Hepatocyte (in vitro differentiated cells): ENCODE measurements around the gene SLC2A4. TPM values are rescaled to one million over a fixed set of nuclear protein-coding genes. Genes with fewer than 3 reads are reported as not detected.

Experiments used
- DNase-seq: peaks from one replicate; pipeline ENCODE4 v3.0.0-alpha.2; 2016; ENCODE audit warnings: low spot score
- H2AFZ ChIP-seq: fragments of 200-600 bp; sonication (generic); 2 replicates; pipeline ENCODE4 v1.6.0; 2016; ENCODE audit warnings: antibody characterized with exemption, mild to moderate bottlenecking
- H3K27ac ChIP-seq: fragments of 200-600 bp; sonication (generic); 2 replicates; pipeline ENCODE4 v1.5.1; 2016; ENCODE audit warnings: mild to moderate bottlenecking
- H3K27me3 ChIP-seq: fragments of 200-600 bp; sonication (generic); 2 replicates; pipeline ENCODE4 v1.6.1; 2016
- H3K36me3 ChIP-seq: fragments of 200-600 bp; sonication (generic); replicated peaks from 2 replicates; pipeline ENCODE4 v1.5.1; 2016; ENCODE audit warnings: low read depth; ENCODE audit not compliant: insufficient read depth
- H3K4me1 ChIP-seq: fragments of 200-600 bp; sonication (generic); 2 replicates; pipeline ENCODE4 v1.5.1; 2016; ENCODE audit warnings: mild to moderate bottlenecking, moderate library complexity; ENCODE audit not compliant: insufficient read depth
- H3K4me2 ChIP-seq: fragments of 200-600 bp; sonication (generic); 2 replicates; pipeline ENCODE4 v1.6.0; 2016
- H3K4me3 ChIP-seq: fragments of 200-600 bp; sonication (generic); 2 replicates; pipeline ENCODE4 v1.5.1; 2016; ENCODE audit warnings: mild to moderate bottlenecking
- H3K79me2 ChIP-seq: fragments of 200-600 bp; sonication (generic); 2 replicates; pipeline ENCODE4 v1.6.0; 2017; ENCODE audit warnings: mild to moderate bottlenecking
- H3K9me2 ChIP-seq: fragments of 200-600 bp; sonication (generic); replicated peaks from 2 replicates; pipeline ENCODE4 v1.6.0; 2017; ENCODE audit warnings: mild to moderate bottlenecking; ENCODE audit not compliant: insufficient read depth
- H3K9me3 ChIP-seq: fragments of 200-600 bp; sonication (generic); 2 replicates; pipeline ENCODE4 v1.5.1; 2016; ENCODE audit warnings: low read depth, mild to moderate bottlenecking
- H4K20me1 ChIP-seq: fragments of 200-600 bp; sonication (generic); 2 replicates; pipeline ENCODE4 v1.6.0; 2016; ENCODE audit warnings: mild to moderate bottlenecking; ENCODE audit not compliant: insufficient read depth, poor library complexity, severe bottlenecking
- EZH2 ChIP-seq: fragments of 200-600 bp; sonication (generic); IDR thresholded peaks from 2 replicates; pipeline ENCODE4 v1.6.1; 2016; ENCODE audit warnings: antibody characterized with exemption, mild to moderate bottlenecking, borderline replicate concordance
- EZH2phosphoT487 ChIP-seq: fragments of 200-600 bp; sonication (generic); IDR thresholded peaks from one replicate; pipeline ENCODE4 v1.6.1; 2018; ENCODE audit warnings: antibody characterized with exemption, mild to moderate bottlenecking, low read depth, moderate library complexity; ENCODE audit not compliant: unreplicated experiment, severe bottlenecking
- WGBS: methylation state at CpG from one replicate; pipeline ENCODE4 v1.1.6; 2016; ENCODE audit warnings: low lambda C conversion rate; ENCODE audit errors: missing lambda C conversion rate; 5-methylcytosine and 5-hydroxymethylcytosine counted together
- polyA plus RNA-seq: library from polyadenylated mRNA; unstranded; fragments of >200 nt; fragmentation: Nextera tagmentation; extraction: Ambion mirVana; gene quantifications from 2 replicates; pipeline ENCODE4 v1.2.1, GENCODE V29; 2016
- total RNA-seq: library from RNA; depleted of rRNA; stranded (reverse); fragments of >200 nt; gene quantifications from 2 replicates; pipeline ENCODE4 v1.2.3, GENCODE V29; 2014
- TF ChIP-seq, protein P1 (sequence below): fragments of 200-600 bp; sonication (generic); IDR thresholded peaks from 2 replicates; pipeline ENCODE4 v1.5.1; 2016; ENCODE audit warnings: antibody characterized with exemption, mild to moderate bottlenecking; ENCODE audit not compliant: poor library complexity

Gene SLC2A4
- total and polyA plus RNA-seq, 2 experiments from 2014 or later: 0.42 to 1.6 TPM

DNA sequence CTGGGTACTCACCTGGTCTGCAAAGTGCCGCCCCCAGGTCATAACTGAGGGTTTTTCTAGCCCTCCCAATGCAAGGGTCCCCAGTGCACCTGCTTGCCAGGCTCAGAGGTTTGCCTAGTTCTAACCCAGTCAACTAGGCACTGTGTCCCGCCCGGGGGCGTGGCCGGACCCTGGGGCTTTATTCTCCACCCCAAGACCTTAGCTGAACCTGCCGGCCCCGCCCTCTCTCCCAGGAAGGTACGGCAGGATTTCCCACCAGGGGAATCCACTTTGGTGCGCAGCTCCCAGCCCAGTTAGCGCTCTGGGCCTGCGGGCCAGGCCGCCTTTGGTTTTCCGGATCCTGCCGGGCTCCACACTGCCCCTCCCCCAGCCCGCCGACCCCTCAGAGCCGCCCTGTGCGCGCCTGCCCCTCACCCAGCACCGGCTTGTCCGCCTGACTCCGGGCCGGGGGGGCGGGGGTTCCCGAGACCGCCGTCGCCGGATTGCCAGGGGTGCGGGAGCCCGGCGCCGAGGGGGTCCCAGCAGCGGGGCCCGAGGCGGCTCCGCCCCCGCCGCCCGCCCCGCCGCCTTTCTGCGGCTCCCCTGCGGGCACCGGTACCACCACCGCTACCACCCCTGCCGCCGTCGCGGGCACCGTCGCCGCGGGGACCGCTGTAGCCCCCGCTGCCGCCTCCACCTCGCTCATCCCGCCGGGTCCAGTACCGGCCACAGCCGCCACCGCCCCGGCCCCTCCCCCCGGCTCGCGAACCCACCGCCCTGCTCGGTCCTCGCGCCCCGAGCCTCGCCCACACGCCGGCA, 12.5 kb downstream of the SLC2A4 start:
- H3K79me2 ChIP-seq: no peaks in the 10 kb centered on the region
- WGBS: 15% methylated on average over 9 of the region's 75 CpGs
- no peak overlapping the region for H3K27ac ChIP-seq
- peaks cover 28% of the 10 kb centered on the region for H3K4me1 ChIP-seq
- H3K9me2 ChIP-seq: no peaks in the 10 kb centered on the region
- H3K4me2 ChIP-seq: peak overlapping the region; percentile 89
- no peaks in the 10 kb centered on the region for H3K9me3 ChIP-seq
- H2AFZ ChIP-seq: no peak overlapping the region
- H4K20me1 ChIP-seq: no peaks in the 10 kb centered on the region
- H3K27me3 ChIP-seq: no peaks in the 10 kb centered on the region
- TF ChIP-seq EZH2phosphoT487 (peak; percentile 27), EZH2 (no peak)
- TF ChIP-seq, protein P1, sequence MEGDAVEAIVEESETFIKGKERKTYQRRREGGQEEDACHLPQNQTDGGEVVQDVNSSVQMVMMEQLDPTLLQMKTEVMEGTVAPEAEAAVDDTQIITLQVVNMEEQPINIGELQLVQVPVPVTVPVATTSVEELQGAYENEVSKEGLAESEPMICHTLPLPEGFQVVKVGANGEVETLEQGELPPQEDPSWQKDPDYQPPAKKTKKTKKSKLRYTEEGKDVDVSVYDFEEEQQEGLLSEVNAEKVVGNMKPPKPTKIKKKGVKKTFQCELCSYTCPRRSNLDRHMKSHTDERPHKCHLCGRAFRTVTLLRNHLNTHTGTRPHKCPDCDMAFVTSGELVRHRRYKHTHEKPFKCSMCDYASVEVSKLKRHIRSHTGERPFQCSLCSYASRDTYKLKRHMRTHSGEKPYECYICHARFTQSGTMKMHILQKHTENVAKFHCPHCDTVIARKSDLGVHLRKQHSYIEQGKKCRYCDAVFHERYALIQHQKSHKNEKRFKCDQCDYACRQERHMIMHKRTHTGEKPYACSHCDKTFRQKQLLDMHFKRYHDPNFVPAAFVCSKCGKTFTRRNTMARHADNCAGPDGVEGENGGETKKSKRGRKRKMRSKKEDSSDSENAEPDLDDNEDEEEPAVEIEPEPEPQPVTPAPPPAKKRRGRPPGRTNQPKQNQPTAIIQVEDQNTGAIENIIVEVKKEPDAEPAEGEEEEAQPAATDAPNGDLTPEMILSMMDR: no peak
- no peak overlapping the region for H3K4me3 ChIP-seq
- peak; percentile 54 for DNase-seq
- H3K36me3 ChIP-seq: no peaks in the 10 kb centered on the region

DNA sequence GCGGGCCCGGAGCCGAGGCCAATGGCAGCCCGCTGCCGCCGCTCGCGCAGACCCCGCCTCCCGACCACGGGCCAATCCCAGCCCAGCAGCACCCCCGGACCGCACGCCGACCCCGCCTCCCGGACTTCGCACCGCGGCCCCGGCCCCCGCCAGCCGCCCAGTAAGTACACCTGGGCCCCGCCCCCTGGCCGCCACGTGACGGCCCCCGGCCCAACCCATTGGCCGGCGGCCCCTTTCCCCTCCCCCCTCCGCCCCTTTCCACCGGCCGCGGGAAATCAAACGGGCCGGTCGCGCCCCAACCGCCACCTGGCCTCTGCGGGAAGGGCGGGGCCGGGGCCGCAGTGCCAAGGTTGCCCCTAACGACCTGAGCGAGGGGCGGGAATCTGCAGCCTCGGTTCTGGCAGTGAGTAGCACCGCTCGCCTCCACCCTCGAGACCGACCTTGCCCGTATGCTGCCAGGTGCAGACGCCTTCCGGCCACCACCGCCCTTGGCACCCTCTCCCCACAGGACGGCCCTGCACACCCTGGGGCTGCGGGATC, 13.2 kb downstream of the SLC2A4 start, which contains the start of gene YBX2:
Gene YBX2, minus strand, starts transcription at position 26 of the 540 bp plus-strand sequence. CDS start 139 bp downstream, outside the sequence.
- Histone ChIP-seq H4K20me1 (no peaks in the 10 kb centered on the region), H2AFZ (no peak within 1 kb of the TSS), H3K9me2 (no peaks in the 10 kb centered on the region), H3K27me3 (no peaks in the 10 kb centered on the region), H3K9me3 (no peaks in the 10 kb centered on the region), H3K4me2 (peak within 1 kb of the TSS; percentile 89), H3K4me3 (no peak within 1 kb of the TSS), H3K79me2 (no peaks in the 10 kb centered on the region), H3K4me1 (peaks cover 28% of the 10 kb centered on the region), H3K27ac (no peak within 1 kb of the TSS), H3K36me3 (no peaks in the 10 kb centered on the region)
- WGBS: 7% methylated on average over 10 of the region's 57 CpGs
- no peak for TF ChIP-seq EZH2phosphoT487
- TF ChIP-seq EZH2: no peak
- TF ChIP-seq, protein P1: no peak
- peak; percentile 95 for DNase-seq

DNA sequence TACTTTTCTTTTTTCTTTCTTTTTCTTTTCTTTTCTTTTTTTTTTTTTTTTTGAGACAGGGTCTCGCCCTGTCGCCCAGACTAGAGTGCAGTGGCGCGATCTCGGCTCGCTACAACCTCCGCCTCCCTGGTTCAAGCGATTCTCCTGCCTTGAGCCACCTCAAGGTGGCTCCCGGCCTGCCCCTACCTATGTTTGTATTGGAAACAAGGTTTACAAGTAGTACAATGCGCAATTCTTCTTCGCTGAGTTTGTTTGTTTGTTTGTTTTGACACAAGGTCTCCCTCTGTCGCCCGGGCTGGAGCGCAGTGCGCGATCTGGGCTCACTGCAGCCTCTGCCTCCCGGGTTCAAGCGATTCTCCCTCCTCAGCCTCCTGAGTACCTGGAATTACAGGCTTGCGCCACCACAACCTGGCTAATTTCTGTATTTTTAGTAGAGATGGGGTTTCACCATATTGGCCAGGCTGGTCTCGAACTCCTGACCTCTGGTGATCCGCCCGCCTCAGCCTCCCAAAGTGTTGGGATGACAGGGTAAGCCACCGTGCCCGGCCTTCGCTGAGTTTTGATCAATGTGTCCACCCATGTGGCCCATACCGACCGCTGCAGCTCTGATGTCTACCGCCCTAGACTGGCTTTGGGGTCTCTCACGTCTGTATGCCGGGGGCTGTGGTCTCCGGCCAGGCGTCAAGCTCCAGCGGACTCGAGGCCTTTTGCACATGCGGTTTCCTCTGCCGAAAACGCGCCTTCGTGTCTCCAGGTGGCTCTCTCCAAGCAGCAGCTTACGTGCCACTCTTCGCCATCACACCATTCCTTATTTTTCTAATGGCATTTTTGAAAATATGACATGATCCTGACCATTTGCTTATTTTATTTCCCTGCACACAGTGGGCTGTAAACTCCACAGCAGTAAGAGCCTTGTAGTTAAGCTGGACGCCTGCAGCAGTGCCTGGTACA, 14.0 kb downstream of the SLC2A4 start:
- Histone ChIP-seq H3K9me2 (no peaks in the 10 kb centered on the region), H3K4me2 (peak overlapping the region; percentile 89), H3K79me2 (no peaks in the 10 kb centered on the region), H3K4me1 (peaks cover 28% of the 10 kb centered on the region), H3K4me3 (no peak overlapping the region), H4K20me1 (no peaks in the 10 kb centered on the region), H2AFZ (no peak overlapping the region), H3K9me3 (no peaks in the 10 kb centered on the region), H3K27ac (no peak overlapping the region), H3K27me3 (no peaks in the 10 kb centered on the region), H3K36me3 (no peaks in the 10 kb centered on the region)
- no peak for DNase-seq
- TF ChIP-seq EZH2 (no peak), EZH2phosphoT487 (no peak)
- TF ChIP-seq, protein P1: no peak
- WGBS: 70% methylated on average over 40 of the region's 42 CpGs
